GM18505 (cell line): Measurements from ENCODE around the gene IRF9.

Experiments
- ATAC-seq: cut with Tn5 transposase; IDR thresholded peaks from one replicate; pipeline ENCODE4 v1.9.1; 2021; ENCODE audit not compliant: unreplicated experiment
- POLR2A ChIP-seq: IDR thresholded peaks from 4 replicates; pipeline ENCODE4 v1.6.1; 2011; ENCODE audit warnings: borderline replicate concordance; ENCODE audit not compliant: insufficient read depth, insufficient read length; ENCODE audit errors: extremely low read depth

The IRF9 gene

GRCh38 chr14:24211311-24211710 is 50.2 kb downstream of the IRF9 start:
- peak; percentile 24 for TF ChIP-seq POLR2A
- no peak for ATAC-seq

- TF ChIP-seq POLR2A: peak; percentile 98
Measured at GRCh38 chr14:24212924-24213865, 52.1 kb downstream of the IRF9 start, which contains the start of gene CHMP4A. TSS of gene CHMP4A (minus strand) at chr14:24213488. CDS start at chr14:24213439, 49 bp downstream.

GRCh38 chr14:24213866-24214662 is 53.0 kb downstream of the IRF9 start:
- TF ChIP-seq POLR2A: no peak
- no peak for ATAC-seq

More at GRCh38 chr14:24212924-24213865, 52.1 kb downstream of the IRF9 start, which contains the start of gene CHMP4A:
- ATAC-seq: peak; percentile 74

- ATAC-seq: peak; percentile 60
- peak; percentile 89 for TF ChIP-seq POLR2A
Measured at GRCh38 chr14:24215495-24216344, 54.7 kb downstream of the IRF9 start, which contains the start of gene MDP1. TSS of gene MDP1 (minus strand) at chr14:24216066. CDS start at chr14:24215955, 111 bp downstream.
